Left hindlimb (tissue), 1 donor: Measurements from ENCODE around the gene NXPH3.
"Not testable (repeated sequence)": the region's sequence is repeated elsewhere in the genome, so short reads cannot be mapped to it uniquely, and the experiment has no call there.

Experiments
- DNase-seq: peaks from one replicate; pipeline ENCODE4 v3.0.0-alpha.2; 2018

Gene NXPH3

DNA sequence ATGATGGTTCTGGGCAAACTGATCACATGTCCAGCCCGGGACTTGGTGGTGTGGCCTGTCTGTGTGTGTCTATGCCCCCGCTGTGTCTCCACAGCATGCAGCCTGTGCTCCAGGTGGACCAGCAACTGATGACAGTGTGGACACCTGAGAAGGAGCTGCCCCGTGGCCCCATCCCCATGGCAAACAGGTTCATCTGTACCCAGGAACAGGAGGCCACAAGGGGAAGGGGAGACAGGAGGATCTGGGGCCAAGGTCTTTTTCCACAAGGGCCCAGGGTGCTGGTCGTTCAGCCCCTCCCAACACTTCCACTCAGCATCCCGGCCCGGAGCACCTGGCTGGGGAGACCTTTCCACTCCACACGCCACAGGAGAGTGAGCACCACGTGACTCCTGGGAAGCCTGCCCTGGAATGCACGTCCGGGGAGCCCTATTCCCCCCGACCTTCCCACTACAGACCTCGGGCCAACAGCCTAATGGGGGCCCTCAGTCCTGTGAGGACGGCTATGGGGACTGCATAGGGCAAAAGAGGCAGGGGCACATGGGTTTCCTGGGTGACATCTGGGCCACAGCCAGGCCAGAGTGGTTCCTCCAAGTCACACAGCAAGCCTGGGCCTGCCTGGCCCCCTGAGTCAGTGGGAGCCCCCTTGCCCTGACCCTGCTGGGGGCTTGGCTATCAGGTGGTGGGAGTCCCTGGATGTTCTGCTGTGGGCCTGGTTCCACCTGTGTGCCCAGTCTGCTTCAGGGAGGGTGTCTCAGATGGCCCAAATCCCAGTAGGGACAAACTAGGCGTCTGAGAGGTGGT, 20.8 kb upstream of the NXPH3 start:
- peak; percentile 40 for DNase-seq

DNA sequence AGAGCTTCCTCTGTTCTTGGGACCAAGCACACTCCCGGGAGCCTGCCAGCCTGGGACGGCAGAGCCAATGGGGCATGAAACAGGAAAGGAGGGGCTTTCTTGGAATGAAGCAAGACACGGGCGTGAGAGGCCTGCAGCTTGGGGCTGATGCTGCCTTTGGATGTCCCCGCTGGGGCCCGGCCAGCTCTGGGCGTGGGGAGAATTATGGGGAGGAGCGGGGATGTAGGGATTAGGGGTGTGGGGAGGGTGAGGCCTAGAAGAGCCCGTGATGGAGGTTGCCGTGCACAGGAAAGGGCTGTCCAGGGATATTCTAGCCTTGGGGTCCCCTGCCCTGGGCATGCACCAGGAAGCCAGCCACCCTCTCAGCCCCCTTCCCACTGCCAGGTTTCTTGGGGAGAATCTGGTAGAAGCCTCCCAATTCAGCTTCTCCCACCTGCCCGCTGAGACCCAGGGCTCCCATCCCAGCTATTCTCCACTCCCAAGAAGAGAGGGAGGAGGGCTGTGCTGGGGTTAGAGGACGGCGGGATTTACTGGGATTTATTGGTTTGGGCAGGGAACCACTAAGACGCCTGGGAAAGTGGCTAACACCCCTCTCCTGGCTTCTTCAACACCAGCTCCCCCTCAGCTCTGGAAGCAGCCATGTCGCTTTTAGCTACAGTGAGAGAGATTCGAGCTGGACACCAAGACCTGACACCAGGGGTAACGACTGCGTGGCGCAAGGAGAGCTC, 20.0 kb upstream of the NXPH3 start:
- DNase-seq, result peak; percentile 54

DNA sequence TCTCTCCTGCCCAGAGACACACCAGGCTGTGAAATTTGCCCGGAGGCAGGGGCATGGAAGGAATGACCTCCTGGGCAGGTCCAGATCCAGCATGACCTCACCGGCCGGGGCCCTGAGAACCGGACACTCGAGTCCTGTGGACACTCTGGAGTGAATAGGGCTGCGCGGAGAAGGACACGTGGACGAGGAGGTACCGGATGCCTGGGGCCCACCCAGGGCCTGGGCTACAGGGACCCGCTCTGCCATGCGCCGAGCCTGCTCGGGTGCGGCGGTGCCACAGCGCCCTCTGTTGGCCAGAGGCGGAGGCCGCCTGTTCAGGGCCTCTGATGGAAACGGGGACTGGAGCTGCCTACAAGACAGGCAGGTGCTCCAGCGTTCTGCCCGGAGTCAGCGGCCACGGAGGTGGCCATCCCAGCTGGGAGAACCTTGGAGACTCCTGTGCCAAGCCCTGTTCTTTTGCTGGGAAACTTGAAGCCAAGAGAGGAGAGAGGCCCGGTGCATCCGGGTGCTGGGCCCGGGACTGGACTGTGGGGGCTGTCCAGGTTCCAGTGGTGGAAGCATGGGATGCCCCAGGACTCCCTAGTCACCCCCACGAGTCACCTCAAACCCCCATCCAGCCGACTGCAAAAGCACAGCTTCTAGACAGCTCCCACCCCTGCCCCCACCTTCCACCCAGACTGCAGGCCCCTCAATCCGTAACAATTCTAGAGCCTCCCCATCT, 19.3 kb upstream of the NXPH3 start:
- peak; percentile 89 for DNase-seq

DNA sequence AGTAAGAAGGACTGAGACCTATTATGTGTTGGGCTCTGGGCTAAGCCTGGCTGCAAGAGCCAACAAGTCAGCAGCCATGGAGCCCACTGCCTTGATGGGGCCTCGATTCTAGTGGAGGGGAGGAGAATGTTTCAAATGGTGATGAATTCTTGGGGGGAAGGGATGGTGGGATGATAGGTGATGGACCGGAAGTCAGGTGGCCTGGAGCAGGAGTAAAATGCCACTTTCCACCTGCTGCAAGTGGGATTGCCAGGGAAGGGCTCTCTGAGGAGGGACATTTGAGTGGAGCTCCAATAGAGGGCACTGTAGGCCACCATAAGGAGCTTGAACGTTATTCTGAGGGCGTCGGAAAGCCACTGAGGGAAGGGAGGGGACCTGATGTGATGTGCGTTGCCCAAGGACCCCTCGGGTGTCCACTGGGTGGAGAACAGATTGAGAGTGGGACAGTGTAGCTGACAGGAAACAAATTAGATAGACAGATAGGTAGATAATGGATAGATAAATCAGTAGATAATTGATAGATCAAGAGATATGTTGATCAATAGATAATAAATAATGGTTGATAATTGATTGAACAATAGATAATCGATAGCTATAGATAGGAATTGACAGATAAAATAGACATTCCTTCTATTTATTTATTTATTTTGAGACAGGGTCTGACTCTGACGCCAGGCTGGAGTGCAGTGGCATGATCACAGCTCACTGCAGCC, 18.2 kb upstream of the NXPH3 start:
- DNase-seq, result peak; percentile 43

DNA sequence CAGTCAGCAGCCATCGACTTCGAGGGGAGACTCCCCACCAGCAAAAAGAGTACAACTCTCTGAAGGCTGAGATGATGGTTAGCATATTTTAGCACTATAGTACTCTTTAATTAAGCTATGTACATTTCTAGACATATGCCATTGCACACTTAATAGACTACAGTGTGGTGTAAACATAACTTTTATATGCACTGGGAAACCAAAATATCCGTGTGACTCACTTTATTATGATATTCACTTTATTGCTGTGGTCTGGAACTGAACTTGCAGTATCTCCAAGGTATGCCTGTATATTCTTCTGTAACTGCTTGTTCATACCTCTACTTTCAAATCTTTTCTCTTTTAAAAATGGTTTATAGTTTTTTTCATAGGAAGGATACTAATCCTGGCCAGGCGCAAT, 11.0 kb upstream of the NXPH3 start:
- no peak for DNase-seq

DNA sequence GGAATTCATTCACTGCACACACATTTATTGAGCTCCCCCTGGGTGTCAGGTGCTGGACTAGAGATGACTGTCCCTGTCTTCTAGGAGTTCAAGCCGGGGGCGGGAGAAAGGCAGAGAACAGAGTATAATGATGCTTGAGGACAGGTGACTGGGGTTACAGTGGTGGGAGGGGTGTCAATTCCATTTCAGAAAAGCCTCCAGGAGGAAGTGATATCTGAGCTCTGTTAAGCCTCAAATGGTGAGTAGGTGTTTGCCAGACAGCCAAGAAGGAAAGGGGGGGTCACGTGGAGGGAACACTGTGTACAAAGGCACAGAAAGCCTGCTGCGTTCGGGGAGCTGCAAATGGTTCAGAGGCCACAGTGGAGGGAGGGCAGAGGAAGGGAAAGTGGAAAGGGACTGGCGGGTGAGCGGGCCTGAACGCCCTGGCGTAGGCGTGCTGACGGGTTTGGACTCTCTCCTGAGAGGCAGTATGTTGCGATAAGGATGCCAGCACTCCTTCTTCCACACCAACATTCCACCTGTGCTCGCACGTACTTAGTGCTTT, 9.7 kb upstream of the NXPH3 start:
- DNase-seq, result peak; percentile 42

DNA sequence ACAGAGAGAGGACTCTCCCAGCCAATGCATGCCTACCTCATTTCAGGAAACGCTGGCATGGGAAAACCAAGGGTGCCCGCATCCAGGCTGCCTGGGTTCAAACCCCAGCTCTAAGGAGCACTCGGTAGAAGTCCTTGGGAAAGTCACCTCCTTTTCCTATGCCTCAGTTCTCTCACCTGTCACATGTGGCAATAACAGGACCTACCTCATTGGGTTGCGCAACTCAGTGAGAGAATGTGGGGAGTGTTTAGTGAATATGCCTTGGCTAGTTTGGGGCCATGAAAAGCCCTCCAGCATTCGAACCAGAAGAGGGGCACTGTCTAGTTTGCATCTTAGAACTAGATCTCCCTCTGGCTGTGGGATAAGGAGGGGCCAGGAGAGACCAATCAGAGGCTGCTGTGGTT, 9.0 kb upstream of the NXPH3 start:
- DNase-seq, result peak; percentile 18

DNA sequence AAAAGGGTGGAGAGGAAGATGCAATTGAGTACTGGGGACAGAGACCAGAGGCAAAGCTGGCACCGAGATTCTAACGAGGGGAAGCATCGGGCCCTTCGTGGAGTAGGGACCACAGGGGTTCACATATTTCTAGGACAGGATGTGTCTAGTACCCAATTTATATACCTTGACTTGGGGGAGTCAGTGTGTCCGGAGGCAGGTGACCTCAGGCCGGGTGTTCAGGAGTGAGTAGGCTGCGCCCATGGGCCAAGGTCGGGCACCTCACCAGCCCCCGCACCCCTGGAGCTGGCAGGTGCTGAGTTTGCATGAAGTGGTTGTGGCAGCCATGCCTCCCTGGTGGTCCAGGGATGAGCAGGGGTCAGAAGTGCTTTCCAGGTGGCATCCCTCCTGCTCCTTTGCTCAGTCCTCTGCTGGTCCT, 8.6 kb upstream of the NXPH3 start:
- peak; percentile 25 for DNase-seq

DNA sequence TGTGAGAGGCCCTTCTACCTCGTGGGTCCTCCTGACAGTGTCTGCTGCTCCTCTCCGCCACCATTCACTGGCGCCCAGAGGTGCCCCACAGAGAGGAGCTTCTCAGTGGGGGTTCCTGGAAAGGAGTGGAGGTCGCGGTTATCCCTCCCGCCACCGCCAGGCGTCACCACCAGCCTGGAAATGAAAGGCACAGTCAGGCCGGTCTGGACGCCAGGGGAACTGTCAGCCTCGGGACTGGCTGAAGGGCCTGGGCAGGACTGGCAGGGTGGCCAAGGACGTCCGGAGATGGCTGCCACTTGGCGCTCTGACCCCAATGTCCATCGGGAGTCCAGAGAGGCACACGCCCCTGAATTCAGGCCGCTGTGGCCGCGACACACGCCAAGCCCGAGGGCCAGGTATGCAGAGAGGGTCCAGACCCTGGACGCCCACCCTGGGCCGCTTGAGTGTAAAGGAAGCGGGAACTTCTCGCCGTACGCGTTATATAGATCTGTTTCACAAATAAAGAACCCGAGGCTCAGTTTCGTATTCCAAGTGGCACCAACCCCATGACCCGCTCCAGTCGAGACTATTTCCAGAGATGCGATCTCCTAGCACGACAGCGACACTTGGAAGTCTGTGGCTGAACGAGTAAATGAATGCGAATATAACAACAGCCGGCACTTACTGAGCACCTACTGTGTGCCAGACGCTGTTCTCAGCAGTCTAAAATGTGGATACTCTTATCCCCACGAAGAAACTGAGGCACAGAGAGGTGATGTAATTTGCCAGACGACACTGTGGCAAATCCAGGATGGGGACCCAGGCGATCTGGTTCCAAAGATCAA, 7.6 kb upstream of the NXPH3 start:
- DNase-seq, result peak; percentile 89

DNA sequence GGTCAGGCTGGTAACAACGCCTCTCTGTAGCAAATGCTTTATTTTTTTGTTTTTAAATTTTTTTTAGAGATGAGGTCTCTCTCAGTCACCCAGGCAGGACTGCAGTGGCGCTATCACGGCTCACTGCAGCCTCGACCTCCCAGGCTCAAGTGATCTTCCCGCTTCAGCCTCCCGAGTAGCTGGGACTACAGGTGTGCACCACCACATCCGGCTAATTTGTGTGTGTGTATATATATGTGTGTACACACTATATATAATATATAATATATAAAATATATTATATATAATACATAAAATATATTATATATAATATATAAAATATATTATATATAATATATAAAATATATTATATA, 7.0 kb upstream of the NXPH3 start:
- DNase-seq, result not testable (repeated sequence)

DNA sequence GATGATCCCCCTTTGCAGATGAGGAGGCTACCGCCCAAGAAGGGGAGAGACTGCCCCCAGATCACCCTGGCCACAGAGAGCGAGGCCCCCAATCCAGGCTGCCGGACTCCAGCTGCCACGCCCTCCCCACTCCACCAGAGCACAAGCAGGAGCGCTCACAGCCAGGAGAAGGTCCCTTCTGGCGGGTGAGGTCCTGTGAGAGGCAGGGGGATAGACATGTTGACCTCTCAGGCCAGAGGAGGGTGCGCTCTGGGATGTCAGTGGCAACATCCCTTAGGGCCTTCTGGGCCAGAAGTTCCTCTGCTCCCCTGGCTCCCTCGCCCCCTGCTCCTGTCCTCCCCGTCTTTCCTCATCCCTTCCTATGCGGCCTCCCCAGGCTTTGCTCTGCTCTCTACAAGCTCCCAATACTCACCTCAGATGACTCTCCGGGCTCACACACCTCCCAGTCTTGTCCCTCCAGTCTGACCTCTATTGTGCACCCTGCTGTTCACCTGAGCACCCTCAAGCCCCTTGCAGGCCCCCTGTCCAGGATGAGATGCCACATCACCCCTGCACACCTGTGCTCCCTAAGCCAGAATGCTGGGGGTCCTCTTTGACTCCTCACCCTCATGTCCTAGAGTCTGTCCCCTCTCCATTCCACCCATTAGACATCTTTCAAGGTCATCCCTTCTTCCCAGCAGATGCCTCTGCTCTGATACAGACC, 5.0 kb upstream of the NXPH3 start:
- no peak for DNase-seq

DNA sequence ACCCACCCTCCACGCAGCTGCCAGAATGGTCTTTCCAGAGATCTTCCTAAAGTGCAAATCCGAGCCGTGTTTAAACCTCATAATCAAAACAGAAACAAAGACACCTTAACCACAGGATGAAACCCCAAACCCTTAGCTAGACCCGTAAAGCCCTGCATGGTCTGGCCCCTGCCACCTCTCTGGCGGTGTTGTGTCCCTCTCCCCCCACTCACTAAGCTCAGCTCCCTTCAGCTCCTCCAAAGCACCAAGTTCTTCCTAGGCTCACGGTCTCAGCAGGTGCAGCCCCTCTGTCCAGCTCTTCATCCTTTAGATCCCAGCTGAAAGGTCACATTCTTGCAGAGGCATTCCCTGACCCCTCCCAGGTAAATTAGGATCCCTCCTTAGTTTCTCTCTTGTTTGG, 4.4 kb upstream of the NXPH3 start:
- no peak for DNase-seq

DNA sequence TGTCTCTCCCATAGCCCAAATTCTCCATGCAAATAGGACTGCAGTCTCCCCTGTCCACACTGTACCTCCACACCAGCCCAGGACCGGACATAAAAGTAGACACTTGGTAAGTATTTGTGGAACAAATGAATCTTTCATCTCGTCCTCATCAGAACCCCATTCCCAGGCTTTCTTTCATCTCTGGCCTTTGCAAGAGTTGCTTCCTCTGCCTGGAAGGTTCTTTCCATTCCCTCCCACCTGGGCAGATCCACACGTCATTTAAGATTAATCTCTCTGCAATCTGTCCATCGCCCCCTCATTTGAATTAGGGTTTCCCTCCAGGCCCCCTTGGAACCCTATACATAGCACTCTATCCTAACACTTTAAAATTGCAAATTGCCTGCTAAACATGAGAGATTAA, 3.9 kb upstream of the NXPH3 start:
- DNase-seq, result no peak

DNA sequence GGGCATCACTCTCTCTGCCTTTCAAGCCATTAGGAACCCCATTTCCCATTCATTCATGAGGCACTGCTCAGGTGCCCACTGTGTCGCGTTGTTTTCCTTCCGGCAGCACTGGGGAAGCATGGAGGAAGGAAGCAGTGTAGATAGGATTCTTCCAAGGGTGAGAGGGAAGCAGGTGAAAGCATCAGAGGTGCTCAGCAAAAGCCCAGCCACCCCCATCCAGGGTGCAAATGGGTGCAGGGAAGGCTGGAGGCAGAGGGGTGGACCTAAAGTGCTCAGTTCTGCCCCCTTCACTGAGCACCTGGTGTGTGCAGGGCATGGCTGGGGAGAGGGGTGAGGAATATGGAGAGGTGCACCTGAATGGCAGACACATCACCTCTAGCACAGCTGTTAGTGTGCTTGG, 3.4 kb upstream of the NXPH3 start:
- DNase-seq, result no peak

DNA sequence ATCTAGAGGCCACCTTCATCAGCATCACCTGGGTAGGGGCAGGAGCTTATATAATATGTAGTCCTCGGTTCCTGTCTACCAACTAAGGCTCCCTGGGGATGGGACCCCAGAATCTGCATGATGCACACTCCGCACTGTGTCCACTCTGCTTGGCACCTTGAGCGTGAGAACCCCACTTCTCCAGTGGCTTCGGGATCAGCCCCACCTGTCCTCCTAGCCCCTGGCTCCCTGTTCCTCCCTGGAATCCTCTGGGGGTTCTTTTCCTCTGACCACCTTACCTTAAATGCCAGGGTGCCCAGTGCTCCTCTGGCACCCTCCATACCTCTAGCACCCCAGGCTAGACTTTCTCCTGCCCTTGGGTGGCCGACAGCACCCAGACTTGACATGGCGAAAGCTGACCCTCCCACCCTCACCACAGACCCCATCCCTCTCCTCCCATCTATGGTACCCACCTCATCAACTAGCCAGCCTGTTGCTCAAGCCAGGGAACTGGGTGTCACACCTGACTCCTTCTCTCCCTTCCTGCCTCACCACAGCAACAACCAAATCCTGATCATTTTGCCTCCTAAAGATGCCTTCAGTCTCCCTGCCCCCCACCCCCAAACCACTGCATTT, 2.8 kb upstream of the NXPH3 start:
- DNase-seq, result no peak

DNA sequence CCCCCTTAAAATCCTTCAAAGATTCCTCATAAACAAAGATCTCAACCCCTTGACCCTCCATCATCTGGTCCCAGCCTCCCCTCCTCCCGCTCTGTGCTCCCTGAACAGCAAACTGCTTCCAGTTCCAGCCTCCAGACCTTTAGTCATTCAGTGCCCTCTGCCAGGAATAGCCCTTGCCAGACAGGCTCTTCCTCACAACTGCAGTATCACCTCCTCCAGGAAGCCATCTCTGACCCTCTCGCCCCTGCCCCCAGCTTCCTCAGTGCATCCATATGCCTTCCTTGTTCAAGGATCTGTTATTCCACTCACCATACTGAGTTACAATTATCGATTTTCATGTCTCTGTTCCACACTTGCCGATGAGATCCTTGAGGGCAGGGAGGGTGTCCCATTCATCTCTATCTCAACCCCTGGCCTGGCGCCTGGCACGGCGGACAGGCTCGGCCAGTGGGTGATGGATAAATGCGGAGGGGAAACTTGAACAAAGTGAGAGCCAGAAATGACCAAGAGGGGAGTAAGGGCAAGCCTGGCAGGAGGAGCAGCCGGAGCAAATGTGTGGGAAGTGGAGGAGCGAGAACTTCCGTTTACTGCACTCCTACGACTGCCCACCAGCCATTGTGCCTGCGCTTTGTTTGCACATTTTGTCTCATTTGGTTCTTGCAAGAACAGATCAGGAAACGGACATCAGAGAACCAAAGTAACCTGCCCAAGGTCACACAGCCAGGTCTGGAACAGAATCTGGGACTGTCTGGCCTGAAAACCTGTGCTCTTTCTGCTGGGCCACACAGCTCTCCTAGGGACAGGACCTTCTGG, 2.0 kb upstream of the NXPH3 start:
- DNase-seq, result no peak

DNA sequence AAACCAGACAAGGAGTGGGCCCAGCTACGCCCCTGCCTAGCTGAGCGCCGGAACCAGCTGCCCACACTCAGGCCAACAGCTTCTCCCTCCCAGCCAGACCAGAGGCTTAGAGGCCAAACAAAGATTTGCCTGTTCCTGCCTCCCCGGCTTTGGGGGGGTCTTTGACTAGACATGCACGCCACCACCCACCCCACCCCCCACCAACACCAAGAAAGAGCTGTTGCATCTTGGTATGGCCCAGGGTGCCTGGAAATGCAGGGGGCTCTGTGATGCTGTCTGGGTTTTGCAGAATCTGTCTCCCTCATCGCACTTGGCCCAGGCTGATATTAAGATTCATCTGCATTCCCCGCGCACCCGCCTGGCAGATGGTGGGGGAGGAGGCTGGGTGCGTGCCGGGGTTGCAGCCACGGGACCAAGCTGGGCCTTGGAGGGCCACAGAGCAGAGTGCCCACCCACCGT, 1.3 kb upstream of the NXPH3 start:
- no peak for DNase-seq

DNA sequence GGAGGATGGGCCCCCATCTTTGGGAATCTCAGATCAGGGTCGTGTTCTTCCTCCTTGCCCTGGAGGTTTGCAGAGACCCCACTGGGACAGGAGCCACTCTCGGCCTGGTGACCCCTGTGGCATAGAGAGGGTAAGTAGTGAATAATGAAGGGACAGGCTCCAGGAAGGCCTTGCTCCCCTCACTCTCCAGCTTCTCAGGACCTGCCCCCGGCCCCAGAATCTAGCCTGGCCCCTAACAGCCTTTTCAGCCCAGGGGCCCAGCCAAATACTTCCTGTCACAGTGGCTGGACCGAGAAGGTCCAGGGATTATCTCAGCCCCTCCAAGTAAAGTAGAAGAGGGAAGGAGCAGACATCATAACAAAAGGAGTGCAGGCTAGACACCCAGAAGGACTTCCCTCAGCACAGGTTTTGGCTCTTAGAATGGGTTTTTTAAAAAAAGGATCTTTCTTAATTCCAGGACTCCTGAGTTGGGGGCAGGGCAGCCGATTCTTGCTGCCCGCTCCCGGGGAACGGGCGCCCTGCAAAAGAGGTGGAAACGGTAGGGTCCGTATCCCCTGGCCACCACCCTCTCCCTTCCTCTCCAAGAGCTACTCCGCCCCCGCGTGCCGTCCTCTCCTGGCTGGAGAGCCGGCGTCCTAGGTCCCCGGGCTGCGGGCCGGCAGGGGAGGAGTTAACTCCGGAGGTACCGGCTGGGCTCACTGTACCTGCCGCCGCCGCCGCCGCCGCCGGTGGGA, 559 bp upstream of the NXPH3 start:
- DNase-seq, result no peak
